Measurements from ENCODE around the gene BSN. TPM values are rescaled to one million over a fixed set of nuclear protein-coding genes. Genes with fewer than 3 reads are reported as not detected.
A peak's percentile ranks its signal among the peaks of the same experiment; 100 is the strongest.

BSN gene
- total and polyA plus RNA-seq, 2 of the 4 experiments (the other 2 are of a cell fraction) = under 0.01 to 0.03 TPM

DNA sequence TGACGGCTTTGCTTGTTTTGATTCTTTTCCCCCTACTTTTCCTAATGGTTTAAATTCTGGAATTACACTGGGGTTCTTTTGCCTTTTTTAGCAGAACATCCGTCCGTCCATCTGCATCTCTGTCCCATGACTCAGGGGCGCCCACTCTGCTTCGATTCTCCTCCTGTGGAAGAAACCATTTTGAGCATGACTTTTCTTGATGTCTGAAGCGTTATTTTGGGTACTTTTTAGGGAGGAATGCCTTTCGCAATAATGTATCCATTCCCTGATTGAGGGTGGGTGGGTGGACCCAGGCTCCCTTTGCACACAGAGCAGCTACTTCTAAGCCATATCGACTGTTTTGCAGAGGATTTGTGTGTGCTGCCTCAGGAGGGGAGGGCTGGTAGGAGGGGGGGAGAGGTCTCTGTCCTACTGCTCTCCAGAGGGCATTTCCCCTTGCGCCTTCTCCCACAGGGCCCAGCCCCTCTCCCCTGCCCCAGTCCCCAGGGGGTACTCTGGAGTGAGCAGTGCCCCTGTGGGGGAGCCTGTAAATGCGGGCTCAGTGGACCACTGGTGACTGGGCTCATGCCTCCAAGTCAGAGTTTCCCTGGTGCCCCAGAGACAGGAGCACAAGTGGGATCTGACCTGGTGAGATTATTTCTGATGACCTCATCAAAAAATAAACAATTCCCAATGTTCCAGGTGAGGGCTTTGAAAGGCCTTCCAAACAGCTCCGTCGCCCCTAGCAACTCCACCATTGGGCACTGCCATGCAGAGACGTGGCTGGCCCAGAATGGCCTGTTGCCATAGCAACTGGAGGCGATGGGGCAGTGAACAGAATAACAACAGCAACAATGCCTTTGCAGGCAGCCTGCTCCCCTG, 19.5 kb upstream of the BSN start:
- 76% methylated on average over 3 of the region's 14 CpGs; no CpG with 5 or more reads in 1 of the 2 experiments for WGBS, 2 experiments (ENCODE audit: extremely low coverage in 2 of 2, insufficient read length in 1 of 2)
- no peak overlapping the region for H3K9ac ChIP-seq (ENCODE audit: low read depth, low read length)
- H3K27me3 ChIP-seq (ENCODE audit: control insufficient read depth, insufficient read depth, low read length) = no peaks in the 10 kb centered on the region
- no peak overlapping the region for H3K56ac ChIP-seq (ENCODE audit: extremely low read depth, insufficient read depth, low read length)
- DNase-seq (no peak), ATAC-seq (ENCODE audit: low read depth) (no peak)
- H4K91ac ChIP-seq (ENCODE audit: insufficient read depth, low read depth, low read length) = no peak overlapping the region
- CTCF ChIA-PET = no interaction called here
- H4K5ac ChIP-seq (ENCODE audit: low read depth, low read length) = no peak overlapping the region
- in situ Hi-C loops (cut with MboI; ENCODE audit: low sequenced_read_pairs) = loop anchor here (5.0 kb wide), 1 partner anchor 142 kb away; no protein-coding TSS in a partner anchor
- H3K4me1 ChIP-seq (ENCODE audit: control insufficient read depth, insufficient read depth, low read length) = peaks cover 7% of the 10 kb centered on the region
- H3K36me3 ChIP-seq (ENCODE audit: control insufficient read depth, insufficient read depth, low read length) = peaks cover 17% of the 10 kb centered on the region
- no peak overlapping the region for H3K4me2 ChIP-seq (ENCODE audit: low read depth, low read length)
- no peak overlapping the region for H2BK20ac ChIP-seq (ENCODE audit: low read depth, low read length)
- no peak overlapping the region for H3K4me3 ChIP-seq (ENCODE audit: insufficient read depth, low read depth, low read length)
- POLR2A ChIA-PET (ENCODE audit: unreplicated experiment) = no interaction called here
- no peaks in the 10 kb centered on the region; a peak in 2 of 4 replicates for H3K79me1 ChIP-seq (ENCODE audit: low read depth in 1 of 2, low read length in 2 of 2)
- intact Hi-C loops (cut with micrococcal nuclease) = no loop called here
- H2BK5ac ChIP-seq (ENCODE audit: low read depth, low read length, poor library complexity, severe bottlenecking) = no peak overlapping the region
- H2AK9ac ChIP-seq (replicated peaks; ENCODE audit: low read depth, low read length, poor library complexity) = no peak overlapping the region
- dilution Hi-C loops (cut with HindIII; ENCODE audit: low sequenced_read_pairs, unreplicated experiment) = no loop called here
- H3K9me3 ChIP-seq (ENCODE audit: control insufficient read depth, insufficient read depth, low read length) = no peaks in the 10 kb centered on the region
- no peak overlapping the region for H2BK15ac ChIP-seq (ENCODE audit: low read depth, low read length)
- peaks cover 8% of the 10 kb centered on the region; the same call in 1 of the 2 replicates for H3K9me1 ChIP-seq (ENCODE audit: insufficient read depth, low read length)
- no peak overlapping the region for H3K27ac ChIP-seq (ENCODE audit: insufficient read depth, low read length)
- H3K23ac ChIP-seq (ENCODE audit: low read depth, low read length) = no peak overlapping the region
- no peak overlapping the region for H3K18ac ChIP-seq (ENCODE audit: low read depth, low read length)
- H2BK120ac ChIP-seq (ENCODE audit: low read depth, low read length) = no peak overlapping the region
- H4K20me1 ChIP-seq (ENCODE audit: insufficient read depth, low read length) = no peaks in the 10 kb centered on the region; the same call in 1 of the 2 replicates
- no peak overlapping the region for H2AFZ ChIP-seq (replicated peaks; ENCODE audit: low read length, poor library complexity)
- H3K14ac ChIP-seq (replicated peaks; ENCODE audit: low read depth, low read length) = no peak overlapping the region
- no peak overlapping the region for H4K8ac ChIP-seq (ENCODE audit: low read depth in 2 of 2, low read length in 2 of 2)
- TF ChIP-seq MAFK (IDR thresholded peaks at IDR 0.05; ENCODE audit: low read depth, low read length) = peak; percentile 97
- TF ChIP-seq, protein P1, sequence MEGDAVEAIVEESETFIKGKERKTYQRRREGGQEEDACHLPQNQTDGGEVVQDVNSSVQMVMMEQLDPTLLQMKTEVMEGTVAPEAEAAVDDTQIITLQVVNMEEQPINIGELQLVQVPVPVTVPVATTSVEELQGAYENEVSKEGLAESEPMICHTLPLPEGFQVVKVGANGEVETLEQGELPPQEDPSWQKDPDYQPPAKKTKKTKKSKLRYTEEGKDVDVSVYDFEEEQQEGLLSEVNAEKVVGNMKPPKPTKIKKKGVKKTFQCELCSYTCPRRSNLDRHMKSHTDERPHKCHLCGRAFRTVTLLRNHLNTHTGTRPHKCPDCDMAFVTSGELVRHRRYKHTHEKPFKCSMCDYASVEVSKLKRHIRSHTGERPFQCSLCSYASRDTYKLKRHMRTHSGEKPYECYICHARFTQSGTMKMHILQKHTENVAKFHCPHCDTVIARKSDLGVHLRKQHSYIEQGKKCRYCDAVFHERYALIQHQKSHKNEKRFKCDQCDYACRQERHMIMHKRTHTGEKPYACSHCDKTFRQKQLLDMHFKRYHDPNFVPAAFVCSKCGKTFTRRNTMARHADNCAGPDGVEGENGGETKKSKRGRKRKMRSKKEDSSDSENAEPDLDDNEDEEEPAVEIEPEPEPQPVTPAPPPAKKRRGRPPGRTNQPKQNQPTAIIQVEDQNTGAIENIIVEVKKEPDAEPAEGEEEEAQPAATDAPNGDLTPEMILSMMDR (conservative IDR thresholded peaks at IDR 0.05; ENCODE audit: low read depth, low read length) = no peak
- peak; percentile 62 for TF ChIP-seq CEBPB (IDR thresholded peaks at IDR 0.05; ENCODE audit: low read depth, low read length)
- no peak for TF ChIP-seq BHLHE40 (IDR thresholded peaks at IDR 0.05; ENCODE audit: low read depth, low read length)
- no peak for TF ChIP-seq MXI1 (IDR thresholded peaks at IDR 0.05; ENCODE audit: borderline replicate concordance, low read depth, low read length)
- no peak for TF ChIP-seq MAZ (IDR thresholded peaks at IDR 0.05; ENCODE audit: borderline replicate concordance, low read depth, low read length)
- no peak overlapping the region for H3K4ac ChIP-seq (ENCODE audit: low read depth, low read length)
- H2AK5ac ChIP-seq (ENCODE audit: low read depth, low read length) = no peak overlapping the region
- BruUV-seq (replicated peaks) = TSS peak; percentile 38

Measured in IMR-90 (cell line).